Activated naive CD4-positive, alpha-beta T cell treated with Interleukin-2 at 50 U/mL for 16 hours (primary cell): ENCODE results near the gene SAC3D1.
A peak's percentile ranks its signal among the peaks of the same experiment; 100 is the strongest.

Experiments used
- DNase-seq: peaks from one replicate; pipeline ENCODE4 v3.0.0-alpha.2; 2020

The SAC3D1 gene

GRCh38 chr11:65027213-65028067 lies 13.6 kb upstream of the SAC3D1 start, which contains the start of gene SNX15:
TSS of gene SNX15 (plus strand) at chr11:65027439. CDS start at chr11:65027538, 99 bp downstream.
- DNase-seq = peak; percentile 91

- DNase-seq = no peak
These were observed 8.8 kb upstream of the SAC3D1 start for GRCh38 chr11:65032216-65032615.

GRCh38 chr11:65034423-65034822 lies 6.6 kb upstream of the SAC3D1 start:
- DNase-seq = no peak

GRCh38 chr11:65035579-65035978 lies 5.4 kb upstream of the SAC3D1 start:
- no peak for DNase-seq

GRCh38 chr11:65036931-65037330 lies 4.1 kb upstream of the SAC3D1 start:
- DNase-seq = no peak

- no peak for DNase-seq
These were observed 527 bp upstream of the SAC3D1 start for GRCh38 chr11:65040520-65040846.

- no peak for DNase-seq
These were observed 1.9 kb downstream of the SAC3D1 start for GRCh38 chr11:65042891-65043290.

GRCh38 chr11:65043881-65044501 lies 3.0 kb downstream of the SAC3D1 start:
- no peak for DNase-seq

GRCh38 chr11:65045061-65045460 lies 4.1 kb downstream of the SAC3D1 start:
- DNase-seq = no peak

GRCh38 chr11:65045728-65046127 lies 4.7 kb downstream of the SAC3D1 start:
- no peak for DNase-seq

GRCh38 chr11:65047581-65048422 lies 6.8 kb downstream of the SAC3D1 start:
- DNase-seq = peak; percentile 27

- no peak for DNase-seq
These were observed 10.4 kb downstream of the SAC3D1 start for GRCh38 chr11:65051398-65051858.

- DNase-seq = peak; percentile 13
These were observed 13.0 kb downstream of the SAC3D1 start for GRCh38 chr11:65053827-65054508.

GRCh38 chr11:65055538-65055937 lies 14.5 kb downstream of the SAC3D1 start:
- DNase-seq = no peak

GRCh38 chr11:65056999-65057398 lies 16.0 kb downstream of the SAC3D1 start:
- no peak for DNase-seq

- DNase-seq = no peak
These were observed 16.5 kb downstream of the SAC3D1 start for GRCh38 chr11:65057526-65057925.

GRCh38 chr11:65058012-65058411 lies 17.0 kb downstream of the SAC3D1 start:
- no peak for DNase-seq

GRCh38 chr11:65058419-65059054 lies 17.5 kb downstream of the SAC3D1 start, which contains the start of gene NAALADL1:
TSS of gene NAALADL1 (minus strand) at chr11:65058553. CDS start at chr11:65058521, 32 bp downstream.
- DNase-seq = no peak

GRCh38 chr11:65059523-65059922 lies 18.5 kb downstream of the SAC3D1 start:
- DNase-seq = no peak

GRCh38 chr11:65059959-65060824 lies 19.2 kb downstream of the SAC3D1 start:
- DNase-seq = no peak

GRCh38 chr11:65060913-65061408 lies 20.0 kb downstream of the SAC3D1 start:
- DNase-seq = no peak
